ENCODE results near the gene CCDC88B.

CCDC88B gene

GRCh38 chr11:64341851-64342791 is 2.1 kb downstream of the CCDC88B start:
- Histone ChIP-seq H3K27me3 (ENCODE audit: low read depth, low read length) (no peaks in the 10 kb centered on the region), H3K36me3 (ENCODE audit: control insufficient read depth in 1 of 2, insufficient read depth in 2 of 2, low read length in 2 of 2) (no peaks in the 10 kb centered on the region), H3K9me3 (ENCODE audit: control insufficient read depth in 1 of 2, low read length in 2 of 2) (no peaks in the 10 kb centered on the region), H3K4me3 (ENCODE audit: low read depth in 1 of 2, low read length in 2 of 2) (peak overlapping the region; percentile 21 to 53), H3K4me1 (ENCODE audit: control insufficient read depth in 1 of 2, insufficient read depth in 2 of 2, low read length in 2 of 2) (peaks cover 0 to 14% of the 10 kb centered on the region in 2 donors), H3K27ac (ENCODE audit: low read length) (no peak overlapping the region)

- Histone ChIP-seq H3K9me3 (ENCODE audit: control insufficient read depth in 1 of 2, low read length in 2 of 2) (no peaks in the 10 kb centered on the region), H3K36me3 (ENCODE audit: control insufficient read depth in 1 of 2, insufficient read depth in 2 of 2, low read length in 2 of 2) (no peaks in the 10 kb centered on the region), H3K4me1 (ENCODE audit: control insufficient read depth in 1 of 2, insufficient read depth in 2 of 2, low read length in 2 of 2) (peaks cover 0 to 14% of the 10 kb centered on the region in 2 donors), H3K27ac (ENCODE audit: low read length) (no peak overlapping the region), H3K27me3 (ENCODE audit: low read depth, low read length) (no peaks in the 10 kb centered on the region), H3K4me3 (ENCODE audit: low read depth in 1 of 2, low read length in 2 of 2) (peak overlapping the region in 1 of 2 donors; percentile 53)
Measured at GRCh38 chr11:64342869-64343745, 3.1 kb downstream of the CCDC88B start.

GRCh38 chr11:64343767-64344559 is 4.0 kb downstream of the CCDC88B start:
- Histone ChIP-seq H3K27me3 (ENCODE audit: low read depth, low read length) (no peaks in the 10 kb centered on the region), H3K27ac (ENCODE audit: low read length) (no peak overlapping the region), H3K36me3 (ENCODE audit: control insufficient read depth in 1 of 2, insufficient read depth in 2 of 2, low read length in 2 of 2) (no peaks in the 10 kb centered on the region), H3K9me3 (ENCODE audit: control insufficient read depth in 1 of 2, low read length in 2 of 2) (no peaks in the 10 kb centered on the region), H3K4me3 (ENCODE audit: low read depth in 1 of 2, low read length in 2 of 2) (no peak overlapping the region), H3K4me1 (ENCODE audit: control insufficient read depth in 1 of 2, insufficient read depth in 2 of 2, low read length in 2 of 2) (peaks cover 0 to 14% of the 10 kb centered on the region in 2 donors)

- Histone ChIP-seq H3K4me1 (ENCODE audit: control insufficient read depth in 1 of 2, insufficient read depth in 2 of 2, low read length in 2 of 2) (peaks cover 0 to 14% of the 10 kb centered on the region in 2 donors), H3K36me3 (ENCODE audit: control insufficient read depth in 1 of 2, insufficient read depth in 2 of 2, low read length in 2 of 2) (no peaks in the 10 kb centered on the region), H3K9me3 (ENCODE audit: control insufficient read depth in 1 of 2, low read length in 2 of 2) (no peaks in the 10 kb centered on the region), H3K27me3 (ENCODE audit: low read depth, low read length) (no peaks in the 10 kb centered on the region), H3K4me3 (ENCODE audit: low read depth in 1 of 2, low read length in 2 of 2) (no peak overlapping the region), H3K27ac (ENCODE audit: low read length) (no peak overlapping the region)
Measured at GRCh38 chr11:64344787-64345186, 4.8 kb downstream of the CCDC88B start.

GRCh38 chr11:64347193-64347867 is 7.3 kb downstream of the CCDC88B start:
- Histone ChIP-seq H3K36me3 (ENCODE audit: control insufficient read depth in 1 of 2, insufficient read depth in 2 of 2, low read length in 2 of 2) (no peaks in the 10 kb centered on the region), H3K4me1 (ENCODE audit: control insufficient read depth in 1 of 2, insufficient read depth in 2 of 2, low read length in 2 of 2) (peaks cover 0 to 8% of the 10 kb centered on the region in 2 donors), H3K27ac (ENCODE audit: low read length) (no peak overlapping the region), H3K9me3 (ENCODE audit: control insufficient read depth in 1 of 2, low read length in 2 of 2) (no peaks in the 10 kb centered on the region), H3K4me3 (ENCODE audit: low read depth in 1 of 2, low read length in 2 of 2) (no peak overlapping the region), H3K27me3 (ENCODE audit: low read depth, low read length) (no peaks in the 10 kb centered on the region)

- H3K36me3 ChIP-seq (ENCODE audit: control insufficient read depth in 1 of 2, insufficient read depth in 2 of 2, low read length in 2 of 2): no peaks in the 10 kb centered on the region
- H3K27ac ChIP-seq (ENCODE audit: low read length): no peak overlapping the region
Measured at GRCh38 chr11:64348383-64349024, 8.5 kb downstream of the CCDC88B start.

GRCh38 chr11:64349025-64349387 is 9.0 kb downstream of the CCDC88B start:
- H3K36me3 ChIP-seq (ENCODE audit: control insufficient read depth in 1 of 2, insufficient read depth in 2 of 2, low read length in 2 of 2): no peaks in the 10 kb centered on the region
- no peaks in the 10 kb centered on the region for H3K4me1 ChIP-seq (ENCODE audit: control insufficient read depth in 1 of 2, insufficient read depth in 2 of 2, low read length in 2 of 2)
- H3K27me3 ChIP-seq (ENCODE audit: low read depth, low read length): no peaks in the 10 kb centered on the region
- no peak overlapping the region for H3K4me3 ChIP-seq (ENCODE audit: low read depth in 1 of 2, low read length in 2 of 2)
- H3K27ac ChIP-seq (ENCODE audit: low read length): no peak overlapping the region
- H3K9me3 ChIP-seq (ENCODE audit: control insufficient read depth in 1 of 2, low read length in 2 of 2): no peaks in the 10 kb centered on the region

More at GRCh38 chr11:64348383-64349024, 8.5 kb downstream of the CCDC88B start:
- Histone ChIP-seq H3K4me3 (ENCODE audit: low read depth in 1 of 2, low read length in 2 of 2) (no peak overlapping the region), H3K4me1 (ENCODE audit: control insufficient read depth in 1 of 2, insufficient read depth in 2 of 2, low read length in 2 of 2) (no peaks in the 10 kb centered on the region), H3K27me3 (ENCODE audit: low read depth, low read length) (no peaks in the 10 kb centered on the region), H3K9me3 (ENCODE audit: control insufficient read depth in 1 of 2, low read length in 2 of 2) (no peaks in the 10 kb centered on the region)

- Histone ChIP-seq H3K4me1 (ENCODE audit: control insufficient read depth in 1 of 2, insufficient read depth in 2 of 2, low read length in 2 of 2) (no peaks in the 10 kb centered on the region), H3K9me3 (ENCODE audit: control insufficient read depth in 1 of 2, low read length in 2 of 2) (no peaks in the 10 kb centered on the region), H3K27ac (ENCODE audit: low read length) (no peak overlapping the region), H3K36me3 (ENCODE audit: control insufficient read depth in 1 of 2, insufficient read depth in 2 of 2, low read length in 2 of 2) (no peaks in the 10 kb centered on the region), H3K4me3 (ENCODE audit: low read depth in 1 of 2, low read length in 2 of 2) (no peak overlapping the region), H3K27me3 (ENCODE audit: low read depth, low read length) (no peaks in the 10 kb centered on the region)
Measured at GRCh38 chr11:64349404-64349803, 9.4 kb downstream of the CCDC88B start.

- Histone ChIP-seq H3K4me1 (ENCODE audit: control insufficient read depth in 1 of 2, insufficient read depth in 2 of 2, low read length in 2 of 2) (peaks cover 0 to 12% of the 10 kb centered on the region in 2 donors), H3K36me3 (ENCODE audit: control insufficient read depth in 1 of 2, insufficient read depth in 2 of 2, low read length in 2 of 2) (no peaks in the 10 kb centered on the region), H3K27me3 (ENCODE audit: low read depth, low read length) (no peaks in the 10 kb centered on the region), H3K4me3 (ENCODE audit: low read depth in 1 of 2, low read length in 2 of 2) (no peak overlapping the region), H3K27ac (ENCODE audit: low read length) (no peak overlapping the region), H3K9me3 (ENCODE audit: control insufficient read depth in 1 of 2, low read length in 2 of 2) (no peaks in the 10 kb centered on the region)
Measured at GRCh38 chr11:64351136-64351631, 11.2 kb downstream of the CCDC88B start.
